Kasumi-1 (cell line): ENCODE results near the gene GFER.
A peak's percentile ranks its signal among the peaks of the same experiment; 100 is the strongest.
"Not testable (repeated sequence)": the region's sequence is repeated elsewhere in the genome, so short reads cannot be mapped to it uniquely, and the experiment has no call there.

Experiments used
- DNase-seq, 2 experiments: peaks; one replicate each; lab custom pipeline; 2025; lab: John Stamatoyannopoulos, UW

GFER gene

GRCh38 chr16:2005646-2006045 lies 21.7 kb downstream of the GFER start:
- no peak for DNase-seq

DNA sequence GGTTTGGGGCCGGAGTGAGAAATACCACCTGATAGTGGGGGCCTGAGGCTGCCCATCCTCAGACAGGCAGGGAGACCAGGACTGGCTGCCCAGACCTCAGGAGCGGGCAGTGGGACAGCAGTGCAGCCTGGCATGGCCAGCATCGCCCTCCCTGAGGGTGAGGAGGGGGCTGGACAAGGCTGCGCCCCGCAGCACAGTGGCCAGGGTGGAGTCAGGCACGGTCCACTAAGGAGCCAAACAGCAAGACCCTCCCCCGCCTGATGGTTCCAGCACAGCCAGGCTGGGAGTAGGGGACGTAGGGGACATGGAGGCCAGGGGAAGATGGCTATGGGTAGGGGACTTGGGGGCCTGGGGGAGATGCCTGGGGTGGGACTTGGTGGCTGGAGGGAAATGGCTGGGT lies 22.3 kb downstream of the GFER start:
- no peak for DNase-seq

- DNase-seq: no peak
These were observed 23.3 kb downstream of the GFER start for GRCh38 chr16:2007081-2007836.

DNA sequence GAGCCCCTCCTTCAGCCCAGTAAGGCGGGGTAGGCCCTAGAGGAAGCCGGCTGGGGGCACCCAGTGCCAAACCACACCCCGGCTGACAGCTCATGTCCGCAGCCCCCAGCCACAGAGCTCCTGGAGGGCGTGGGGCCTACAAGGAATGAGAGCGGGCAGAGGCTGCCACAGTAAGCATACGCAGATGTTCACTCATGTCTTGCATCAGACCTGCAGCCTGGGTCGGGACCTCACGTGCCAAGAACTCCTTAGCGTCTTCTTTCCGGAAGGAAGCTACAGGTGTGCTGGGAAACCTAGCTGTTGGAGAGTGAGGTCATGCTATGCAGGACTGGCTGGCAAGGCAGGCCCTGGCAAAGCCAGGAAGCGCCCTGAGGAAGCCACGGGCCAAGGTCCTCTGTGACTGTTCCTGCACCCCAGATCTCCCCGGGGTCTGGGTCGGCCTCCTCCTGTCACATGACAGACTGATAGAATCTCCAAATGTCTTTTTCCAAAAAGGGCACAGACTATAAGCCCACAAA lies 24.1 kb downstream of the GFER start:
- peak; percentile 24 to 38 for DNase-seq

- DNase-seq: no peak
These were observed 24.7 kb downstream of the GFER start for GRCh38 chr16:2008631-2009163.

DNA sequence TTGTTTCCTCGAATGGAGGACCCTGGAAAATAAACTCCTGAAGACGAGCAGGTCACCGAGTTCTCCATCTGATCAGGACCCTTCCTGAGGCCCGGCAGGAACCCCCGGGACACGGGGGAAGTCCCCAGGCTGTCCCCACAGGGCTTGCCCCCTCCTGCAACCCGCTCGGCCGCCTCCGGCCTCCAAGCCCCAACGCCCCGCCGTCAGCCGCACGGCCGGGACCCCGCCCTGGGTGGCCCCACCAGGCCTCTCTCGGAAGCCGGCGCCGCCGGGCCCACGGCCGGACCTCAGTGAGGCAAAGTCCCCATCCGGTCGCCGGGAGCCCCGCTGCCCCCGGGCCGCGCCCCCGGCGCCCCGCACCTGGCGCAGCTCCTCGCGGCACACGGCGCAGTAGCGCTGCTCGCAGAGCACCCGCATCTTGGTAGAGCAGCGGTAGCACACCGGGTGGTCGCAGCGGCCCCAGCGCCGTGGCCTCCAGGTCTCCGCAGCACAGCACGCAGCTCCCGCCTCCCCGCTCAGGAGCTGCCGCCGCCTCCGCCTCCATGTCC lies 25.2 kb downstream of the GFER start:
- no peak for DNase-seq

DNA sequence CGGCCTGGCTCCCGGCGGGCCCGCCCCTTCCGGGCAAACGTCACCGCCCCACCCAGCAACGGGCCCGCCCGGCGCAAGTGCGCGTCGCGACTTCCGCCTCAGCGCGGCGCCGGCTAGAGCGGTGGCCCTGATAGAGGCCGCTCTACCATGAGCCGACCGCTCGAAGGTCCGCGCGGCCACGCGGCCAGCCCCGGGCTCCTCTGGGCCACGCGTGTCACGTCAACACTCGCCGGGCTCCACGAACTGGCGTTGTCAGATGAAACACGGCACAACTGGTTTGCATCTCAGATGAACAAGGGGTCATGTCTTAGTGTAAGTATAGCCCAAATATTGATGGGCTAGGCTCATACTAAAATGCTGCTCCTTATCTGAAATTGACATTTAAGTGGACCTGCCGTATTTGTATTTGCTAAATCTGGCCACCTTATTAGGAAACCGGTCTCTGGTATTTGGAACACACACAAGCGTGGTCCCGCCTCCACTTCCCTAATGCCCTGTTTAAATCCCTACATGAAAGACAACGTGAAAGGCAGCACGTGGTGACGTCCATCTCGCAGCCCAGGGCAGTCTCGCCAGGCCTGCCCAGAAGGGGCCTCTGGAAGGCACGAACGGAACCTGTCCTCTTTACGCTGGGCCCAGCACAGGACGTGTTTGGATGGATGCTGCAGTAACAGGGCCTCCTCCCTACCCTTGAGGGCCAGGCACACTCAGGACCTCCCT lies 26.0 kb downstream of the GFER start, which contains the start of gene ZNF598:
ZNF598 (minus strand) TSS at position 31 of the 720 bp plus-strand sequence.
- DNase-seq: peak; percentile 30 to 37

DNA sequence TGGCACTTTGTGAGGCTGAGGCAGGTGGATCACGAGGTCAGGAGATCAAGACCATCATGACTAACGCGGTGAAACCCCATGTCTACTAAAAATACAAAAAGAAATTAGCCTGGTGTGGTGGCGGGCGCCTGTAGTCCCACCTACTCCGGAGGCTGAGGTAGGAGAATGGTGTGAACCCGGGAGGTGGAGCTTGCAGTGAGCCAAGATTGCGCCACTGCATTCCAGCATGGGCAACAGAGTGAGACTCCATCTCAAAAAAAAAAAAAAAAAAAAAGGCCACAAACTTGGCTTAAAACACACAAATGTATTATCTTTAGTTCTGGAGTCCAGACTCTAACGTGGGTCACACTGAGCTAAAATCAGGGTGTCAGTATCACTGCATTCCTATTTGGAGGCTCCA lies 27.7 kb downstream of the GFER start:
- not testable (repeated sequence) for DNase-seq

DNA sequence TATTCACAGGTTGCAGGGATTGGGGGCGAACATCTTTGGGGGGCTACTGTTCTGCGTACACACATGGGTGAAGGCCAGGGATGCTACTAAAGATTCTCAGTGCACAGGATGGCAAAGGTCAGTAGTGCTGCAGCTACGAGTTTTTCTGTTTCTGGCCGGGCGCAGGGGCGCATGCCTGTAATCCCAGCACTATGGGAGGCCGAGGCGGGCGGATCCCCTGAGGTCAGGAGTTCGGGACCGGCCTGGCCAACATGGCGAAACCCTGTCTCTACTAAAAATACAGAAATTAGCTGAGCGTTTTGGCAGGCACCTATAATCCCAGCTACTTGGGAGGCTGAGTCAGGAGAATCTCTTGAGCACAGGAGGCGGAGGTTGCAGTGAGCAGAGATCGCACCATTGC lies 29.5 kb downstream of the GFER start:
- no peak for DNase-seq

DNA sequence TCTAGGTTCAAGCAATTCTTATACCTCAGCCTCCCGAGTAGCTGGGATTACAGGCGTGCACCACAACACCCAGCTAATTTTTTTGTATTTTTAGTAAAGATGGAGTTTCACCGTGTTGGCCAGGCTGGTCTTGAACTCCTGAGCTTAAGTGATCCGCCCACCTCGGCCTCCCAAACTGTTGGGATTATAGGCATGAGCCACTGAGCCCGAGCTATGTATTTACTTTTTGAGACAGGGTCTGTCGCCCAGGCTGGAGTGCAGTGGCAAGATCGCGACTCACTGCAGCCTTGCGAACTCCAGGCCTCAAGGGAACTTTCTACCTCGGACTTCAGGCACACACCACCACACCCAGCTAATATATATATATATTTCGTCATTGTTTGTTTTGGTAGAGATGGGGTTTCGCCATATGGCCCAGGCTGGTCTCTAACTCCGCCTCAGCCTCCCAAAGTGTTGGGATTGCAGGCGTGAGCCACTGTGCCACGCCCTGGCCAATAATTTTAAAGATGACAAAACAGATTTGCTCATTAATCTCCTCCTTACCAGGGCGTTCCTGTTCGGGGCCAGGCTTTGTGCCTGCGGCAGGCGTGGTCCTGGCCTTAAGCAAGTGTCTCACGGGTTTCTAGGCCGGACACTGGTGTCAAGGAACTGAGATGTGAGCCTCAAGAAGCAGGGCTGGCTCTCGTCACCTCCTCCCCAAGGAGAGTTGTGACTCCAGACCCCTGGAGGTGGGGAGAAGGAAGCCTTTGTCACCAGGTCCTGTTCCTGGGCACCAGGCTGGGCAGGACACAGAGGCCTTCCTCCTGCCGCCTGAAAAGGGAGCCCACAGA lies 31.3 kb downstream of the GFER start:
- no peak for DNase-seq

- no peak for DNase-seq
These were observed 31.9 kb downstream of the GFER start for GRCh38 chr16:2015947-2016208.

GRCh38 chr16:2016407-2016922 lies 32.5 kb downstream of the GFER start:
- DNase-seq: no peak

- no peak for DNase-seq
These were observed 35.5 kb downstream of the GFER start, which contains the start of gene NPW for GRCh38 chr16:2019518-2019920. Gene NPW (plus strand): TSS chr16:2019785.

DNA sequence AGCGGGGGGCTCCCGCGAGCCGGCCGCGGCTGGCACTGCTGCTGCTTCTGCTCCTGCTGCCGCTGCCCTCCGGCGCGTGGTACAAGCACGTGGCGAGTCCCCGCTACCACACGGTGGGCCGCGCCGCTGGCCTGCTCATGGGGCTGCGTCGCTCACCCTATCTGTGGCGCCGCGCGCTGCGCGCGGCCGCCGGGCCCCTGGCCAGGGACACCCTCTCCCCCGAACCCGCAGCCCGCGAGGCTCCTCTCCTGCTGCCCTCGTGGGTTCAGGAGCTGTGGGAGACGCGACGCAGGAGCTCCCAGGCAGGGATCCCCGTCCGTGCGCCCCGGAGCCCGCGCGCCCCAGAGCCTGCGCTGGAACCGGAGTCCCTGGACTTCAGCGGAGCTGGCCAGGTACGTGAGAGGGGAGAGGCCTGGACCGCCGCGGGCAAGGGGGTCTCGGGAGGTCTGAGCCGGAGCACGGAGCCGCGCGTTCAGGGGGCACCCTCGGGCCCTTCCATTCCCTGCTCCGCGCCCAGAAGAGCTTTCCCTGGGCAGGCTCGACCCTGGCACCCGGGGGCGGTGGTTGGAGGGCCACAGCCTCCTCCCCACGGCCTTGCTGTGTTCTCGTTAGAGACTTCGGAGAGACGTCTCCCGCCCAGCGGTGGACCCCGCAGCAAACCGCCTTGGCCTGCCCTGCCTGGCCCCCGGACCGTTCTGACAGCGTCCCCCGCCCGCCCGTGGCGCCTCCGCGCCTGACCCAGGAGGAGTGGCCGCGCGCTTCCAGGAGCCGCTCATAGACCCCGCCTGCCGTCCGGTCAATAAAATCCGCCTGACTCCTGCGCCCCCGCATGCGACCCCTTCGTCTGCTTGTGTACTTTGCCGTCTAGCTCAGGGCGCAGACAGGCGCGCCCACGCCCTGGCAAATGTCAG lies 36.2 kb downstream of the GFER start:
- no peak for DNase-seq

DNA sequence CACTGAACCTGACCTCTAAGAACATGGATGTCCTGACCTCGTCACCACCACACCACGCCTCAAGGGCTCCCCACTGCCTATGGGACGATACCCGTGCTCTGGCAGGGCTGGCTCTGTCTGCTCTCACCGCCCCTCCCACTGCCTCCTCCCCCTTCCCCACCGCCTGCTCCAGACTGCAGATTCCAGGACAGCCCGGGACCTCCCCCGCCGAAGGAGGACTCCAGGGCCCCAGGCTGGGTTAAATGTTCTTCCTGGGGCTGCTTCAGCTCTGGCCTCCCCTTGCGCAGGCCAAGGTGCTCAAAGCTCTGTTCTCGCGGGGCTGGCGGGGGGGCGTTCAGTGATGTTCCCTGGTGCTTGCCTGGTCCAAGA lies 38.7 kb downstream of the GFER start:
- peak; percentile 29 to 38 for DNase-seq

GRCh38 chr16:2023092-2024031 lies 39.4 kb downstream of the GFER start:
- peak; percentile 52 to 57 for DNase-seq

DNA sequence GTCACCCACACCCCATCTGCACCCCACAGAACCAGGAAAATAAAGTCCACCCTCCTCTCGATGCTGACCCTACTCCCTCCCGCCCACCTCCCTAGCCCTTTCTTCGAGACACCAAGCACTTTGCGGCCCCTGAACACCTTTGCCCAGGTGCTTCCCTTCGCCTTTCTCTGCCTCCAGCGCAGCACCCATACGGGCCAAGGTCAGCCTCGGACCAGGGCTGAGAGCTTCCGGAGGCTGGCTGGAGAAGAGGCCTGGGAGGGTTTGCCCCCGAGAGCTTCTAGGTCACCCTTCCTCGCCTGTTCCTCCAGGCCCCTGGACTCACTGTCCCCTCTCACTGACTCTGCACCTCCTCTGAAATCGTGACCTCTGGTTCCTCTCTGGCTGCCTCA lies 40.0 kb downstream of the GFER start:
- DNase-seq: no peak

DNA sequence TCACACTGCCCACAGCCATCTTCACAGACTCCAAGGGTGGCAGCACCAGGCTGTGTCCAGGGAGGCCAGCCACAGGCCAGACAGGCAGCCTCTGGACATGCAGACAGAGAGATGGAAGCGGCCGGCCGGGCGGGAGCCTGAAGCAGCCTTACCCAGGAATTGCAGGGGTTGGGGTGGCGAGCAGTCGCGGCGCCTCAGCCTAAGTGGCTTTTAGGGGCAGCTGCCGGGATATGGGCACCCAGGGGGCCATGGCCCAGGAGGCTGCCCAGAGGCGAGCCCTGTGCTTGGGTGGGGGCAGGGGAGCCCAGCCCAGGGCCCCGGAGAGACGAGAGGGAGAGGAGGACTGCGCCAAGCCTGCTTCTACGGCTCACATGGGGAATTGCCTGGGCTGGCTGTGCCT lies 41.3 kb downstream of the GFER start:
- DNase-seq: no peak

DNA sequence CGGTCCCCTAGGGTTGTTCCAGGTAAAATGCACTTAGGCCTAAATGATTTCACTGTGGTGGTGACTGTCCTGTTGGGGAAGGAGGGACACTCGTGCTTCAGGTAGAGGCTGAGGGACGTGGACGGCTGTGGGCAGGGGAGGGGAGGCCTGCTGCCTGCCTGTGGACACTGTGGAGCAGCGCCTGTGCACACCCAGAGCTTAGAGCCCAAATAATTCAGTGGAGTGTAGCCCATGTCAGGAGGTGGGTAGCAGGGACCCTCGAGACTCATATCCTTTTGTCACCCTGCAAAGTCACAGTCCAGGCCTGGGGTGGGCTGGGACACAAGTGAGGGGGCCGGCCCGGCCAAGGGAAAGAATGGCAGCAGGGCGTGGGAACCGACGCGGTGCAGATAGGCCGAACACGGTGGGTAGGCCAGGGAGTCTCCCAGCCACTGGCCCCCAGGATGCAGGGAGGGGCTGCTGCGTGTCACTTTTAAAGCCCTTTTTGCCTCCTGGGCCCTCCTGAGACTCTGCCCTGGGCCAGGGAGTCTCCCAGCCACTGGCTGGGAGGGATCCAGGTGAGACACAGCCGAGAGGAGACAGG lies 42.0 kb downstream of the GFER start:
- no peak for DNase-seq
